ENCODE results near the gene USP2. TPM values are rescaled to one million over a fixed set of nuclear protein-coding genes. Genes with fewer than 3 reads are reported as not detected.

USP2 gene
- total RNA-seq, 1 donor from 2014 or later: 13.2 TPM

DNA sequence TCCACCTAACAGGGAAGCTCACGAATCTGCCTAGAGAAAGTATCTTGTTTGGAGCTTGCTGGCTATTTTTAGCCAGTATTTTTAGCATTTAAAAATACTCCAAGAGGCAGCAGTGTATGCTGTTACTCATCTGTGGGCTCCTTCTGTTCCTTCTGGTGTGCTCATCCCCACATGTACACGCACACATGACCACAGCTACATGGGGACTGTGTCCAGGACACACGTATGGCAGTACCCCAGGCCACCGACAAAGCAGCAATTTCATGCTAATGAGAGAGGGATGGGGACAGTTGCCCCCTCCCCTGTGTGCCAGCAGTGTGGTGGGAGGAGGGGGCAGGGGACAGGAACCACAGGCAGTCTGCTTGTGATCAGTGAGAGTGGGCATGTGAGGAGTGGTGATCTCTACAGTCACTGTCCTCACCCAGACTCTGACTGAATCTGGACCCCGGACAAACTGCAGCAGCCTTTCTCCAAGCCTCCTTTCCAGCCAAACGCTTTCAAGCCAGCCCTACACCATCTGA lies 16.4 kb downstream of the USP2 start:
- Mint-ChIP-seq H3K9me3 (no peaks in the 10 kb centered on the region), H3K27ac (no peak overlapping the region), H3K27me3 (ENCODE audit: low read depth) (no peaks in the 10 kb centered on the region), H3K36me3 (no peaks in the 10 kb centered on the region), H3K4me3 (peak overlapping the region; percentile 70), H3K4me1 (peaks cover 77% of the 10 kb centered on the region)
- DNase-seq (ENCODE audit: low spot score in 2 of 2, unreplicated experiment in 2 of 2): no peak
- TF ChIP-seq, protein P1, sequence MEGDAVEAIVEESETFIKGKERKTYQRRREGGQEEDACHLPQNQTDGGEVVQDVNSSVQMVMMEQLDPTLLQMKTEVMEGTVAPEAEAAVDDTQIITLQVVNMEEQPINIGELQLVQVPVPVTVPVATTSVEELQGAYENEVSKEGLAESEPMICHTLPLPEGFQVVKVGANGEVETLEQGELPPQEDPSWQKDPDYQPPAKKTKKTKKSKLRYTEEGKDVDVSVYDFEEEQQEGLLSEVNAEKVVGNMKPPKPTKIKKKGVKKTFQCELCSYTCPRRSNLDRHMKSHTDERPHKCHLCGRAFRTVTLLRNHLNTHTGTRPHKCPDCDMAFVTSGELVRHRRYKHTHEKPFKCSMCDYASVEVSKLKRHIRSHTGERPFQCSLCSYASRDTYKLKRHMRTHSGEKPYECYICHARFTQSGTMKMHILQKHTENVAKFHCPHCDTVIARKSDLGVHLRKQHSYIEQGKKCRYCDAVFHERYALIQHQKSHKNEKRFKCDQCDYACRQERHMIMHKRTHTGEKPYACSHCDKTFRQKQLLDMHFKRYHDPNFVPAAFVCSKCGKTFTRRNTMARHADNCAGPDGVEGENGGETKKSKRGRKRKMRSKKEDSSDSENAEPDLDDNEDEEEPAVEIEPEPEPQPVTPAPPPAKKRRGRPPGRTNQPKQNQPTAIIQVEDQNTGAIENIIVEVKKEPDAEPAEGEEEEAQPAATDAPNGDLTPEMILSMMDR (IDR thresholded peaks at IDR 0.05; ENCODE audit: unreplicated experiment): no peak

DNA sequence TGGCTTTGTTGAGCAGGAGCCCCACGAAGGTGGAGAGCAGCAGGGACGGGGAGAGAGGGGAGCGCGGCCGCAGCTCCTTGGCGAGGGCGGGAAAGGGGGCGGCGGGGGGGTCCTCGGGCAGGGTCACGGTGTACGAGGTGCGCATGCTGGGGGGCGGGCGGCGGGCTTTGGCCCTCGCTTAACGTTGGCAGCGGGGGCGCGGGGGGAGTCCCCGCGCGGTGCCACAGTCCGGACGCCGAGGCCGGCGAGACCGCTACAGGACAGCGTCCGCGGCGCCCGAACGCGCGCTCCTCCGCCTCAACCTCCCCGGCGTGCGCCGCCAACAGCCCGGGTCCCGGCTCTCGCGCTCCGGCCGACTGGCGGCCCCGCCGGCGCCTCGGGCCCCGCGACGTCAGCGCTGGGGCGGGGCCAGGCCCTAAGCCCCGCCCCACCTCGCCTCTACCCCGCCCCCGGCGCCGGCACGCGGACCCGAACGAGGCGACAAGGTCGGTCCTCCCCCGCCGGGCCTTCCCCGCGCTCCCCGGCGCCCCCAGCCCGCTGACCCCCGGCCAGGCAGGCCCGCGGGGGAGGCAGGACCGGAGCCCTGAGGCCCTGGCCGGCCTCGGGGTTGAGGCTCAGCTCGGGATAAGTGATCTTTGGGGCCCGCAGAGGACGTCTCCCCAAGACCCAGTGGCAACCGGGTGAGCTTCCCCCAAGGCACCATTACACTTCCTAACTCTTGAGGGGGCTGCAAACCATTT lies 17.5 kb downstream of the USP2 start:
- DNase-seq (ENCODE audit: low spot score in 2 of 2, unreplicated experiment in 2 of 2): peak; percentile 69 to 77
- H3K27me3 Mint-ChIP-seq (ENCODE audit: low read depth): no peaks in the 10 kb centered on the region
- TF ChIP-seq, protein P1 (IDR thresholded peaks at IDR 0.05; ENCODE audit: unreplicated experiment): no peak
- peak overlapping the region; percentile 70 for H3K4me3 Mint-ChIP-seq
- peaks cover 4% of the 10 kb centered on the region for H3K36me3 Mint-ChIP-seq
- H3K27ac Mint-ChIP-seq: no peak overlapping the region
- H3K4me1 Mint-ChIP-seq: peaks cover 72% of the 10 kb centered on the region
- H3K9me3 Mint-ChIP-seq: no peaks in the 10 kb centered on the region

DNA sequence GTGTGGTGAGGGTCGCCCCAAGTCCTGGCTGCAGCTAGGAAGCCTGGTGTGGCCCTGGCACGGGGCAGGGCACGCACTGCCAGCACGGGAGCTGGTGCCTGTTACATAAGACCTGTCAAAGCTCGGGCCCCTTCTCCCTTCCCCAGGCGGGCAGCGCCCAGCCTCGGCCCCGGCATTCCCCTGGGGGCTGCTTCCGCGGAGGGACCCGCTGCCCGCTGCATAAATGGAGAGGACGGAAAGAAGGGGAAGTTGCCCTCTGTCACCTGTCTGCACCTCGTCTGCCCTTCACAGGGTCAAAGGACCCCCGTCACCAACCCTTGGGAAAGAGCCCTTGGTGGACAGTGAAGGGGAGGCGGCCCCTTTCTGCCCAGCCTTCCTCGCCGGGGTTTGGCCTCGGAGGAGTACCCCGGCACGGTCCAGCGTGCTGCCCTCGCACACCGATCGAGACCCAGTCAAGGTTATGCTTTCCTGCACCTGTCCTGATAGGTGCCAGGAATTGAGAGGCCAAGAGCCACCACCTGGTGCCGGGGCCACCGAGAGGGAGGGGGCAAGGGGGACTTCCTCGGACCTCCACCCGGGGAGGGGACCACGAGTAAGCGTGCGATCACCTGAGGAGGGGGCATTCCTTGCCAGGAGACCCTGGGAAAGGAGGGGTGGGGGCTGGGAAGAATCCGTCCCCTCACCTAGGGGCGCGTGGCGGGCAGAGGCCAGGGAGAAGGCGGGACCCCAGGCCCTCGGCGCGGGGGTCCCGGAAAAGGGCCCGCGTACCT lies 18.2 kb downstream of the USP2 start:
- DNase-seq (ENCODE audit: low spot score in 2 of 2, unreplicated experiment in 2 of 2): no peak
- H3K36me3 Mint-ChIP-seq: peaks cover 11% of the 10 kb centered on the region
- TF ChIP-seq, protein P1 (IDR thresholded peaks at IDR 0.05; ENCODE audit: unreplicated experiment): no peak
- H3K4me3 Mint-ChIP-seq: peak overlapping the region; percentile 65
- no peaks in the 10 kb centered on the region for H3K27me3 Mint-ChIP-seq (ENCODE audit: low read depth)
- no peaks in the 10 kb centered on the region for H3K9me3 Mint-ChIP-seq
- H3K4me1 Mint-ChIP-seq: peaks cover 65% of the 10 kb centered on the region
- peak overlapping the region; percentile 98 for H3K27ac Mint-ChIP-seq

DNA sequence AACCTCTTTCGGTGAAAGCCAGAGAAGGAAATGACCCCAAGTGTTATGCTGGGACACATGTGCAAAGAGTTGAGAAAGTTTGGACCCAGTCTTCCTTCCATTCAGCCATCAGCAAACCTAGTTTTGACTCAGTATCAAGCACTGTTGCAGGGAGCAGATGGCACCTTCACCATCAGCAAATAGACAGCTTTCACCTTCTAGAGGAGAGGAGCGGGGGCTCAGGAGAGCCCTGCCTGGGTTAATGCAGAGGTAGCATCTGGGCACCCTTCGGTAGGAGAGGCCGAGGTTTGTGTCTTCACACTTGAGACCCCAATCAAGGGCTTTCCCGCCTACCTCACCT lies 18.8 kb downstream of the USP2 start:
- no peaks in the 10 kb centered on the region for H3K9me3 Mint-ChIP-seq
- peaks cover 60% of the 10 kb centered on the region for H3K4me1 Mint-ChIP-seq
- H3K4me3 Mint-ChIP-seq: peak overlapping the region; percentile 65
- TF ChIP-seq, protein P1 (IDR thresholded peaks at IDR 0.05; ENCODE audit: unreplicated experiment): no peak
- H3K36me3 Mint-ChIP-seq: peaks cover 15% of the 10 kb centered on the region
- H3K27me3 Mint-ChIP-seq (ENCODE audit: low read depth): no peaks in the 10 kb centered on the region
- no peak for DNase-seq (ENCODE audit: low spot score in 2 of 2, unreplicated experiment in 2 of 2)
- peak overlapping the region; percentile 98 for H3K27ac Mint-ChIP-seq

DNA sequence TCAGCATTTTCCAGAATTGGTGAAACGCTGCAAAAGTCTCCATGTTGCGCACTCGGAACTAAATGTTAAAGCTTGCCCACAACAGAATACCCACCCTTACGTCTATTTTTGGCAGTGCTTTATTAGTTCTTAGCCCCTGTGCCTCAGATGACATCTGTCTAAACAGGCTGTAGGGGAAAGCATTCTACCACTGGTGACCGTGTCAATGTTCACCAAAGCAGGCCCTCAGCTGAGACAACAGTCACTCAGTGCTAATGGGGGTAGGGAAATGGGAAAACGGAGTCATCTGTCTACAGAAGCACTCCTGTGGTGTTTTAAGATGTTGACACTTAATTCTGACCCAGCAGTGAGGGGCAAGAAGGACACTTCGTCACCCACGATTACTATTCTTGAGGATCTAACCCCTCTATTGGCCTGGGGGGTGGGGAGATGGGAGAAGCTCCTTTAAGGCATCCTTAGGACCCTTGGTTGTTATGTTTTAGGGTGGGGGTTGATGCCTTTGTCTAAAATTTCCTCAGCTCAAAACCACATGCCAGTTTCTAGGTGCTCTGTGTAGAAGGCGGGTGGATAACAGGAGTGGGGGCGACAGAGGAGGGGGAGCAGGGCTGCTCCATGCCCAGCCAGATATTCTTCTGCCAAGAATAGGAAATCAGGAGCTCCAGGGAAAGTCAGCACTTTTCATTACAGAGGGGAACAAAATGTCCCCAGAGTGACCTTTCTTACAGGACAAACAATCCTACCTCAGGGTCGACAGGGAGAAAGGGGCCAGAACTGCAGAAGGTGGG lies 19.4 kb downstream of the USP2 start:
- H3K27me3 Mint-ChIP-seq (ENCODE audit: low read depth): no peaks in the 10 kb centered on the region
- TF ChIP-seq, protein P1 (IDR thresholded peaks at IDR 0.05; ENCODE audit: unreplicated experiment): no peak
- no peaks in the 10 kb centered on the region for H3K9me3 Mint-ChIP-seq
- H3K36me3 Mint-ChIP-seq: peaks cover 17% of the 10 kb centered on the region
- DNase-seq (ENCODE audit: low spot score in 2 of 2, unreplicated experiment in 2 of 2): no peak
- peak overlapping the region; percentile 65 for H3K4me3 Mint-ChIP-seq
- H3K27ac Mint-ChIP-seq: peak overlapping the region; percentile 98
- peaks cover 59% of the 10 kb centered on the region for H3K4me1 Mint-ChIP-seq

All from mesothelial cell of epicardium (in vitro differentiated cells).